Thyroid gland (tissue), 4 donors: ENCODE measurements around the gene TLR3.

Source experiments
- POLR2A ChIP-seq, 2 donors: fragments of 450-650 bp; IDR thresholded peaks; one replicate each; pipeline ENCODE4 v1.6.1; 2017; ENCODE audit warnings: antibody characterized with exemption in 2 of 2, mild to moderate bottlenecking in 2 of 2, moderate library complexity in 1 of 2
- TF ChIP-seq, protein P1 (sequence below), 6 experiments: fragments of 200-600 bp in 3 of 6; fragments of 450-650 bp in 3 of 6; sonication (generic) in 3 of 6; IDR thresholded peaks; one replicate each; pipeline ENCODE4 v1.5.1; 2016 to 2019; ENCODE audit warnings: antibody characterized with exemption in 6 of 6, mild to moderate bottlenecking in 2 of 6, inconsistent platforms in 1 of 6, moderate library complexity in 1 of 6

- TF ChIP-seq, protein P1, sequence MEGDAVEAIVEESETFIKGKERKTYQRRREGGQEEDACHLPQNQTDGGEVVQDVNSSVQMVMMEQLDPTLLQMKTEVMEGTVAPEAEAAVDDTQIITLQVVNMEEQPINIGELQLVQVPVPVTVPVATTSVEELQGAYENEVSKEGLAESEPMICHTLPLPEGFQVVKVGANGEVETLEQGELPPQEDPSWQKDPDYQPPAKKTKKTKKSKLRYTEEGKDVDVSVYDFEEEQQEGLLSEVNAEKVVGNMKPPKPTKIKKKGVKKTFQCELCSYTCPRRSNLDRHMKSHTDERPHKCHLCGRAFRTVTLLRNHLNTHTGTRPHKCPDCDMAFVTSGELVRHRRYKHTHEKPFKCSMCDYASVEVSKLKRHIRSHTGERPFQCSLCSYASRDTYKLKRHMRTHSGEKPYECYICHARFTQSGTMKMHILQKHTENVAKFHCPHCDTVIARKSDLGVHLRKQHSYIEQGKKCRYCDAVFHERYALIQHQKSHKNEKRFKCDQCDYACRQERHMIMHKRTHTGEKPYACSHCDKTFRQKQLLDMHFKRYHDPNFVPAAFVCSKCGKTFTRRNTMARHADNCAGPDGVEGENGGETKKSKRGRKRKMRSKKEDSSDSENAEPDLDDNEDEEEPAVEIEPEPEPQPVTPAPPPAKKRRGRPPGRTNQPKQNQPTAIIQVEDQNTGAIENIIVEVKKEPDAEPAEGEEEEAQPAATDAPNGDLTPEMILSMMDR (IDR thresholded peaks at IDR 0.05), result no peak
- no peak for TF ChIP-seq POLR2A (IDR thresholded peaks at IDR 0.05)
Observed at GRCh38 chr4:186030399-186030775, 38.6 kb upstream of the TLR3 start.
